Mononuclear cell (primary cell): ENCODE measurements around the gene POLR1G. TPM values are rescaled to one million over a fixed set of nuclear protein-coding genes. Genes with fewer than 3 reads are reported as not detected.
"Not testable (repeated sequence)": the region's sequence is repeated elsewhere in the genome, so short reads cannot be mapped to it uniquely, and the experiment has no call there.

Source experiments
- H3K27me3 ChIP-seq: 2 replicates; pipeline ENCODE4 v1.6.0; 2011; ENCODE audit warnings: low read length, control low read depth; ENCODE audit not compliant: insufficient read depth
- H3K4me1 ChIP-seq: 2 replicates; pipeline ENCODE4 v1.5.1; 2011; ENCODE audit warnings: mild to moderate bottlenecking, low read length, control low read depth; ENCODE audit not compliant: insufficient read depth
- H3K4me3 ChIP-seq: 2 replicates; pipeline ENCODE4 v1.5.1; 2011; ENCODE audit warnings: mild to moderate bottlenecking, low read length, moderate library complexity
- H3K9me3 ChIP-seq: 2 replicates; pipeline ENCODE4 v1.5.1; 2011; ENCODE audit warnings: low read depth, mild to moderate bottlenecking, control low read depth, low read length
- total RNA-seq: library from RNA; depleted of rRNA; stranded (reverse); fragments of >200 nt; gene quantifications from one replicate; pipeline ENCODE4 v1.2.3, GENCODE V29; 2012

The POLR1G gene
- total RNA-seq, 1 donor: 0.10 TPM

GRCh38 chr19:45407091-45407375 lies 589 bp downstream of the POLR1G start:
- Histone ChIP-seq H3K4me1 (peaks cover 56% of the 10 kb centered on the region), H3K9me3 (no peaks in the 10 kb centered on the region), H3K27me3 (peaks cover 32% of the 10 kb centered on the region), H3K4me3 (peak overlapping the region; percentile 72)

- H3K4me3 ChIP-seq, H3K9me3 ChIP-seq: not testable (repeated sequence)
- peaks cover 54% of the 10 kb centered on the region for H3K4me1 ChIP-seq
- H3K27me3 ChIP-seq: peaks cover 27% of the 10 kb centered on the region
These were observed 1.1 kb downstream of the POLR1G start for GRCh38 chr19:45407585-45407984.

- Histone ChIP-seq H3K9me3 (no peaks in the 10 kb centered on the region), H3K4me1 (peaks cover 50% of the 10 kb centered on the region), H3K27me3 (peaks cover 22% of the 10 kb centered on the region), H3K4me3 (no peak overlapping the region)
These were observed 1.7 kb downstream of the POLR1G start for GRCh38 chr19:45408121-45408520.

GRCh38 chr19:45408830-45409556 lies 2.5 kb downstream of the POLR1G start:
- peaks cover 13% of the 10 kb centered on the region for H3K27me3 ChIP-seq
- H3K4me3 ChIP-seq: no peak overlapping the region
- H3K9me3 ChIP-seq: no peaks in the 10 kb centered on the region
- H3K4me1 ChIP-seq: peaks cover 48% of the 10 kb centered on the region

DNA sequence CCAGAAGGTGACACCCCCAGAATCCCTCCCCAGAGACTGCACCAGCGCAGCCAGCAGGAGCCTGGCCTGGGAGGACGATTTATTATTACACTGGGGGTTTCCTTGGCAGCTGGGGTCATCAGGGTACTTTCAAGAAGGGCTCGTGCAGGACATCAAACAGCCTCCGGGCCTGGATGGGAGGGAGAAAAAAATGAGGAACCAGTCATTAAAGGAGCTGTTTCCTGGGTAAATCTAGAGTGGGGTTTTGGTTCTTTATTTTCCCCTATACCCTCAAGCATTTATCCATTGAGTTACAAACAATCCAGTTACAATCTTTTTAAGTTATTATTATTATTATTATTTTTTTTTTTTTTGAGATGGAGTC lies 3.1 kb downstream of the POLR1G start:
- Histone ChIP-seq H3K9me3 (no peaks in the 10 kb centered on the region), H3K4me3 (no peak overlapping the region), H3K27me3 (peaks cover 8% of the 10 kb centered on the region), H3K4me1 (peaks cover 43% of the 10 kb centered on the region)

GRCh38 chr19:45410330-45410729 lies 3.9 kb downstream of the POLR1G start:
- H3K4me1 ChIP-seq: peaks cover 35% of the 10 kb centered on the region
- not testable (repeated sequence) for H3K4me3 ChIP-seq, H3K27me3 ChIP-seq, H3K9me3 ChIP-seq

DNA sequence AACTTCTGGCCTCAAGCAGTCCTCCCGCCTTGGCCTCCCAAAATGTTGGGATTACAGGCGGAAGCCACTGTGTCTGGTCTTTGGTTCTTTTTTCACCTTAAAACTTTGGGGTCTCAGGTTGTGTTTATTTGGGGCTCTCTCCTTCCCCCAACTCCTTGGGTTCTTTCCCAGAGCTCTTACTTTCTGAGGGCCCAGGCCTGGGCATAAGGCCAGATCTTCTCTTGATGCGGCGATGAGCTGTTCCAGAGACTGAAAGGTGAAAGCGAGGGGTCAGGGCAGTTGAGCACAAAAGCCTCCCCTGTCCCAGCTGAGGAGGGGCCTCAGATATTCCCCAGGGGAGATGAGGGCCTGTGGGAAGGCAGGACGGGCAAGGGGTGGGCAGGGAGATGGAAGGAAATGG lies 7.1 kb downstream of the POLR1G start:
- Histone ChIP-seq H3K9me3 (no peaks in the 10 kb centered on the region), H3K27me3 (no peaks in the 10 kb centered on the region), H3K4me3 (no peak overlapping the region), H3K4me1 (peaks cover 18% of the 10 kb centered on the region)

GRCh38 chr19:45414468-45414867 lies 8.0 kb downstream of the POLR1G start:
- Histone ChIP-seq H3K27me3 (no peaks in the 10 kb centered on the region), H3K9me3 (no peaks in the 10 kb centered on the region), H3K4me1 (peaks cover 18% of the 10 kb centered on the region), H3K4me3 (no peak overlapping the region)

- Histone ChIP-seq H3K4me1 (peaks cover 37% of the 10 kb centered on the region), H3K9me3 (no peaks in the 10 kb centered on the region), H3K4me3 (no peak overlapping the region), H3K27me3 (no peaks in the 10 kb centered on the region)
These were observed 10.7 kb downstream of the POLR1G start for GRCh38 chr19:45417151-45417550.

- Histone ChIP-seq H3K9me3 (no peaks in the 10 kb centered on the region), H3K4me1 (peaks cover 52% of the 10 kb centered on the region), H3K27me3 (no peaks in the 10 kb centered on the region), H3K4me3 (no peak overlapping the region)
These were observed 12.4 kb downstream of the POLR1G start for GRCh38 chr19:45418802-45419201.

DNA sequence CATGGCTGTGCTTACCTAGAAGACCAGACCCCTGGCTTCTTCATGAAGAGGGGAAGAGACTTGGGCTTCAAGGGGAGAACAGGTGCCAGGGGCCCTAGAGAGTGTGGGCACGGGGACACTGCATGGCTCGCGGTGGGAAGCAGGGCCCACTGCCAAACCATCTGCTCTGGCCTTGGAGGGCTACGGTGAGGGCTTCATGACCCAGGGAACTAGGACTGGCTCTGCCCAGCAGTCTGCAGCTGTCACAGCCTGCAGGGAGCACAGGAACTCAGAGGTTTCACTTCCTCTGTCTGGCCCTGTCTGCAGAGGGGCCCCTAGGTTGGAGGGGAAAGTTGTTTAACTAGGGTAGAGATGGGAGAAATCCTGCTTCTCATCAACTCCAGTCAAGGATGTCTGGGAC lies 13.0 kb downstream of the POLR1G start:
- Histone ChIP-seq H3K9me3 (no peaks in the 10 kb centered on the region), H3K27me3 (no peaks in the 10 kb centered on the region), H3K4me3 (no peak overlapping the region), H3K4me1 (peaks cover 58% of the 10 kb centered on the region)

DNA sequence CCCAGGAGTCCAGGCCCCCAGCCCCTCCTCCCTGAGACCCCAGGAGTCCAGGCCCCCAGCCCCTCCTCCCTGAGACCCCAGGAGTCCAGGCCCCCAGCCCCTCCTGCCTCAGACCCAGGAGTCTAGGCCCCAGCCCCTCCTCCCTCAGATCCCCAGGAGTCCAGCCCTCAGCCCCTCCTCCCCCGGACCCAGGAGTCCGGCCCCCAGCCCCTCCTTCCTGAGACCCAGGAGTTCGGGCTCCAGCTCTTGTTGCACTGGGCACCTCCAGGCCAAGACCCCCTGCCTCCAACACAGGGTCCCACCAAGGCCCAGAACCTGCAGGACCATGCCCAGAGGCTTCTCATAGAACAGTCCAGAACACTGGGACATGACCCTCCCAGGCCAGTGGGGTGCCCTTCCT lies 13.5 kb downstream of the POLR1G start:
- peaks cover 63% of the 10 kb centered on the region for H3K4me1 ChIP-seq
- H3K4me3 ChIP-seq: no peak overlapping the region
- H3K27me3 ChIP-seq: no peaks in the 10 kb centered on the region
- no peaks in the 10 kb centered on the region for H3K9me3 ChIP-seq

GRCh38 chr19:45420356-45420755 lies 13.9 kb downstream of the POLR1G start:
- no peaks in the 10 kb centered on the region for H3K9me3 ChIP-seq
- H3K4me3 ChIP-seq: no peak overlapping the region
- no peaks in the 10 kb centered on the region for H3K27me3 ChIP-seq
- H3K4me1 ChIP-seq: peaks cover 67% of the 10 kb centered on the region

- Histone ChIP-seq H3K9me3 (no peaks in the 10 kb centered on the region), H3K4me3 (no peak overlapping the region), H3K4me1 (peaks cover 69% of the 10 kb centered on the region), H3K27me3 (no peaks in the 10 kb centered on the region)
These were observed 14.4 kb downstream of the POLR1G start for GRCh38 chr19:45420871-45421270.

DNA sequence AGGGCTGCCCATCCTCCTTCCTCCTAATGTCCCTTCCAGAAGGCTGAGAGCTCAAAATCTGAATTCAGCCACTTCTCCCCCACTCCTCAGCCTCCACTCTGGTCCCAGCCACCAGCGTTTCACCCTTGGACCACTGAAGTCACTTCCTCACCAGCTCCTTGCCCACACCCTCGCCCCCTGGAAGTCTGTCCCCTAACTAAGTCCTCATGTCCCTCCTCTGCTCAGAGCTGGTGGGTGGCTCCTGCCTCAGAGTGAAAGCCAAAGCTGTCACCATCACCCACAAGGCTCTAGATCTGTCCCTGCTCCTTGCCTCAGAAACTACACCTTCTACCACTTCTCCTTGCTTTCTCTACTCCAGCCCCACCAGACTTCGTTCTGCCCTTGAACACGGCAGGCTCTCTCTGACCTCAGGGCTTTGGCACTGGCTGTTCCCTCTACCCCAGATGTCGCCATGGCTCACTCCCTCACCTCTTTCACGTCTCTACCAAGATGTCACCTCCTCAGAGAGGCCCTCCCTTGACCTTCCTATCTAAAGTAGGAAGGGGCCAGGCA lies 15.6 kb downstream of the POLR1G start:
- H3K4me3 ChIP-seq: no peak overlapping the region
- no peaks in the 10 kb centered on the region for H3K27me3 ChIP-seq
- H3K9me3 ChIP-seq: no peaks in the 10 kb centered on the region
- H3K4me1 ChIP-seq: peaks cover 69% of the 10 kb centered on the region

GRCh38 chr19:45423033-45423588 lies 16.7 kb downstream of the POLR1G start:
- Histone ChIP-seq H3K27me3 (no peaks in the 10 kb centered on the region), H3K4me1 (peaks cover 74% of the 10 kb centered on the region), H3K4me3 (peak overlapping the region; percentile 57), H3K9me3 (no peaks in the 10 kb centered on the region)
